ENCODE results near the gene ARHGEF5. TPM values are rescaled to one million over a fixed set of nuclear protein-coding genes. Genes with fewer than 3 reads are reported as not detected.
"Not testable (repeated sequence)": the region's sequence is repeated elsewhere in the genome, so short reads cannot be mapped to it uniquely, and the experiment has no call there.

ARHGEF5 gene
- total and polyA plus RNA-seq, 3 donors from 2014 or later = 4.3 to 5.2 (median 5.0) TPM

GRCh38 chr7:144410441-144410840 lies 55.2 kb downstream of the ARHGEF5 start:
- intact Hi-C loops (cut with DNase I; ENCODE audit: low total_unique reads) = no loop called here
- H3K36me3 ChIP-seq (ENCODE audit: low read depth, missing control alignments) = no peaks in the 10 kb centered on the region
- H3K27ac ChIP-seq = no peak overlapping the region
- TF ChIP-seq CTCF (IDR thresholded peaks at IDR 0.05) (no peak), POLR2A (IDR thresholded peaks at IDR 0.05) (no peak)
- no peaks in the 10 kb centered on the region for H3K4me1 ChIP-seq
- H3K9me3 ChIP-seq = no peaks in the 10 kb centered on the region
- DNase-seq = no peak
- no peaks in the 10 kb centered on the region for H3K27me3 ChIP-seq
- no peak overlapping the region for H3K4me3 ChIP-seq
- WGBS, 2 donors = 34 to 47% methylated on average over 4 of the region's 4 CpGs

- no peaks in the 10 kb centered on the region for H3K27me3 ChIP-seq
These were observed 59.6 kb downstream of the ARHGEF5 start for GRCh38 chr7:144414815-144415214.

GRCh38 chr7:144415858-144416257 lies 60.7 kb downstream of the ARHGEF5 start:
- TF ChIP-seq POLR2A (IDR thresholded peaks at IDR 0.05) (no peak), CTCF (IDR thresholded peaks at IDR 0.05) (no peak)
- Histone ChIP-seq H3K36me3 (ENCODE audit: low read depth, missing control alignments) (no peaks in the 10 kb centered on the region), H3K9me3 (no peaks in the 10 kb centered on the region), H3K4me1 (no peaks in the 10 kb centered on the region), H3K27me3 (no peaks in the 10 kb centered on the region), H3K4me3 (no peak overlapping the region), H3K27ac (no peak overlapping the region)
- DNase-seq = no peak
- intact Hi-C loops (cut with DNase I; ENCODE audit: low total_unique reads) = no loop called here

More at GRCh38 chr7:144414815-144415214, 59.6 kb downstream of the ARHGEF5 start:
- Histone ChIP-seq H3K4me3 (no peak overlapping the region), H3K36me3 (ENCODE audit: low read depth, missing control alignments) (no peaks in the 10 kb centered on the region), H3K4me1 (no peaks in the 10 kb centered on the region), H3K9me3 (no peaks in the 10 kb centered on the region), H3K27ac (no peak overlapping the region)
- WGBS, 2 donors = 71% methylated on average over 3 of the region's 3 CpGs
- DNase-seq = no peak
- intact Hi-C loops (cut with DNase I; ENCODE audit: low total_unique reads) = no loop called here
- TF ChIP-seq CTCF (IDR thresholded peaks at IDR 0.05) (no peak), POLR2A (IDR thresholded peaks at IDR 0.05) (no peak)

GRCh38 chr7:144416341-144416740 lies 61.1 kb downstream of the ARHGEF5 start:
- H3K36me3 ChIP-seq (ENCODE audit: low read depth, missing control alignments) = no peaks in the 10 kb centered on the region
- intact Hi-C loops (cut with DNase I; ENCODE audit: low total_unique reads) = no loop called here
- H3K9me3 ChIP-seq = no peaks in the 10 kb centered on the region
- no peak overlapping the region for H3K4me3 ChIP-seq
- no peaks in the 10 kb centered on the region for H3K27me3 ChIP-seq
- H3K27ac ChIP-seq = no peak overlapping the region
- no peak for DNase-seq
- no peaks in the 10 kb centered on the region for H3K4me1 ChIP-seq
- TF ChIP-seq POLR2A (IDR thresholded peaks at IDR 0.05) (no peak), CTCF (IDR thresholded peaks at IDR 0.05) (no peak)

- intact Hi-C loops (cut with DNase I; ENCODE audit: low total_unique reads); H3K27me3 ChIP-seq; H3K36me3 ChIP-seq (ENCODE audit: low read depth, missing control alignments); H3K9me3 ChIP-seq; DNase-seq; H3K4me1 ChIP-seq; H3K4me3 ChIP-seq; H3K27ac ChIP-seq: not testable (repeated sequence)
- WGBS, 2 donors = 94 to 96% methylated on average over 4 of the region's 4 CpGs
These were observed 63.7 kb downstream of the ARHGEF5 start for GRCh38 chr7:144418931-144419330.

GRCh38 chr7:144427539-144427938 lies 72.3 kb downstream of the ARHGEF5 start:
- H3K4me1 ChIP-seq; DNase-seq; H3K27me3 ChIP-seq; H3K4me3 ChIP-seq; intact Hi-C loops (cut with DNase I; ENCODE audit: low total_unique reads); H3K27ac ChIP-seq; H3K36me3 ChIP-seq (ENCODE audit: low read depth, missing control alignments); H3K9me3 ChIP-seq: not testable (repeated sequence)
- 47 to 53% methylated on average over 2 of the region's 2 CpGs for WGBS, 2 donors

All from testis (tissue), 3 donors.